H1 (cell line): ENCODE data around the gene NRP2. TPM values are rescaled to one million over a fixed set of nuclear protein-coding genes. Genes with fewer than 3 reads are reported as not detected.

Experiments
- CTCF ChIA-PET: fragments of 300-600 bp; sonication (Branson Sonifier 250); formaldehyde crosslinking; loops from one replicate; lab custom pipeline; 2021; ENCODE audit not compliant: partially characterized antibody; lab: Charles Lee
- POLR2A ChIA-PET: fragments of 300-600 bp; sonication (Branson Sonifier 250); formaldehyde crosslinking; loops from one replicate; lab custom pipeline; 2021; ENCODE audit warnings: inconsistent platforms; ENCODE audit not compliant: partially characterized antibody; lab: Charles Lee
- DNase-seq, 2 experiments: peaks; one replicate each; pipeline versions ENCODE4 v3.0.0 to v3.0.0-alpha.2; 2010 to 2022; ENCODE audit warnings: low spot score in 2 of 2, low read depth in 1 of 2, mixed read lengths in 1 of 2
- FAIRE-seq: peaks from 2 replicates; lab custom pipeline; 2011; peaks lifted over from hg19 to GRCh38; lab: Jason Lieb, UNC
- H2AFZ ChIP-seq: 2 replicates; pipeline ENCODE4 v1.8.1; 2012; ENCODE audit warnings: low read length, inconsistent platforms
- H2AK5ac ChIP-seq: 2 replicates; pipeline ENCODE4 v1.6.1; 2013; ENCODE audit warnings: low read depth, low read length
- H2BK120ac ChIP-seq: replicated peaks from 2 replicates; pipeline ENCODE3; 2013; ENCODE audit warnings: low read depth, low read length, inconsistent platforms
- H2BK12ac ChIP-seq: 2 replicates; pipeline ENCODE4 v1.6.1; 2013; ENCODE audit warnings: low read depth, low read length
- H2BK15ac ChIP-seq: 2 replicates; pipeline ENCODE4 v1.6.1; 2013; ENCODE audit warnings: low read length
- H2BK20ac ChIP-seq: 2 replicates; pipeline ENCODE4 v1.6.1; 2013; ENCODE audit warnings: low read length
- H2BK5ac ChIP-seq: 2 replicates; pipeline ENCODE4 v1.6.1; 2013; ENCODE audit warnings: low read depth, low read length
- H3K14ac ChIP-seq: 2 replicates; pipeline ENCODE4 v1.6.1; 2013; ENCODE audit warnings: inconsistent platforms; ENCODE audit not compliant: insufficient read length
- H3K18ac ChIP-seq: 2 replicates; pipeline ENCODE4 v1.6.1; 2013; ENCODE audit warnings: low read length; ENCODE audit errors: extremely low read depth
- H3K23ac ChIP-seq: 2 replicates; pipeline ENCODE4 v1.6.1; 2013; ENCODE audit warnings: inconsistent platforms; ENCODE audit not compliant: insufficient read length
- H3K23me2 ChIP-seq: 2 replicates; pipeline ENCODE4 v1.6.1; 2013; ENCODE audit warnings: low read depth, low read length
- H3K27ac ChIP-seq: 2 replicates; pipeline ENCODE4 v1.6.1; 2011; ENCODE audit warnings: low read depth, low read length, inconsistent platforms
- H3K27me3 ChIP-seq, 4 experiments: replicated peaks in 1 of 4; 1 replicate in 1 of 4; 2 replicates in 3 of 4; pipeline versions ENCODE4 v1.6.1 to v1.8.1; 2011 to 2013; ENCODE audit warnings: low read length in 3 of 4, mild to moderate bottlenecking in 3 of 4, inconsistent platforms in 2 of 4, mixed read lengths in 2 of 4, moderate library complexity in 1 of 4; ENCODE audit not compliant: control insufficient read depth in 3 of 4, insufficient read depth in 3 of 4; ENCODE audit errors: extremely low read depth in 1 of 4
- H3K36me3 ChIP-seq, 4 experiments: 2 replicates each; pipeline versions ENCODE4 v1.6.1 to v1.8.1; 2011 to 2013; ENCODE audit warnings: mild to moderate bottlenecking in 4 of 4, low read length in 3 of 4, moderate library complexity in 2 of 4, control low read depth in 1 of 4, inconsistent platforms in 1 of 4; ENCODE audit not compliant: insufficient read depth in 4 of 4, control insufficient read depth in 2 of 4
- H3K4ac ChIP-seq: replicated peaks from 2 replicates; pipeline ENCODE3; 2013; ENCODE audit warnings: low read length, low read depth, mixed read lengths, inconsistent platforms; ENCODE audit not compliant: insufficient read length
- H3K4me1 ChIP-seq, 4 experiments: replicated peaks in 1 of 4; 1 replicate in 1 of 4; 2 replicates in 3 of 4; pipeline versions ENCODE4 v1.6.1 to v1.8.1; 2011 to 2013; ENCODE audit warnings: low read length in 3 of 4, inconsistent platforms in 2 of 4, mixed read lengths in 1 of 4; ENCODE audit not compliant: insufficient read depth in 4 of 4, control insufficient read depth in 3 of 4
- H3K4me2 ChIP-seq, 2 experiments: 2 replicates each; pipeline versions ENCODE4 v1.6.1 to v1.8.1; 2011 to 2013; ENCODE audit warnings: low read depth in 2 of 2, low read length in 2 of 2, control low read depth in 1 of 2, inconsistent platforms in 1 of 2, mild to moderate bottlenecking in 1 of 2; ENCODE audit not compliant: insufficient read depth in 1 of 2
- H3K4me3 ChIP-seq, 4 experiments: fragments of 200-600, 300-600 bp in 1 of 4; sonication (generic), shearing (Covaris generic), sonication (Bioruptor Twin) in 1 of 4; 2 replicates each; pipeline versions ENCODE4 v1.5.1 to v1.8.1; 2011 to 2016; ENCODE audit warnings: low read length in 4 of 4, low read depth in 3 of 4, control low read depth in 2 of 4, inconsistent platforms in 2 of 4, mild to moderate bottlenecking in 2 of 4, mixed read lengths in 1 of 4, moderate library complexity in 1 of 4; ENCODE audit not compliant: insufficient read depth in 2 of 4; ENCODE audit errors: extremely low read depth in 1 of 4
- H3K56ac ChIP-seq: replicated peaks from 2 replicates; pipeline ENCODE3; 2013; ENCODE audit warnings: low read depth, mild to moderate bottlenecking, mixed read lengths, low read length, inconsistent platforms; ENCODE audit not compliant: insufficient read length
- H3K79me1 ChIP-seq: 2 replicates; pipeline ENCODE4 v1.6.1; 2013; ENCODE audit warnings: low read depth, low read length, control low read depth
- H3K79me2 ChIP-seq, 2 experiments: 2 replicates each; pipeline versions ENCODE4 v1.6.1 to v1.8.1; 2012 to 2013; ENCODE audit warnings: low read length in 2 of 2, mild to moderate bottlenecking in 2 of 2, inconsistent platforms in 1 of 2; ENCODE audit not compliant: insufficient read depth in 2 of 2, control insufficient read depth in 1 of 2
- H3K9ac ChIP-seq, 4 experiments: replicated peaks in 1 of 4; 1 replicate in 1 of 4; 2 replicates in 3 of 4; pipeline versions ENCODE4 v1.6.1 to v1.8.1; 2011 to 2013; ENCODE audit warnings: low read depth in 3 of 4, low read length in 3 of 4, control low read depth in 2 of 4, mild to moderate bottlenecking in 2 of 4, moderate library complexity in 2 of 4, inconsistent platforms in 1 of 4; ENCODE audit errors: extremely low read depth in 1 of 4
- H3K9me3 ChIP-seq, 2 experiments: 2 replicates each; pipeline versions ENCODE4 v1.6.1 to v1.8.1; 2012 to 2013; ENCODE audit warnings: mild to moderate bottlenecking in 2 of 2, moderate library complexity in 2 of 2, control low read depth in 1 of 2, inconsistent platforms in 1 of 2, low read depth in 1 of 2, low read length in 1 of 2, mixed read lengths in 1 of 2; ENCODE audit not compliant: insufficient read depth in 2 of 2
- H4K20me1 ChIP-seq, 2 experiments: replicated peaks in 1 of 2; 2 replicates each; pipeline versions ENCODE3 to v1.8.1; 2011 to 2013; ENCODE audit warnings: inconsistent platforms in 2 of 2, low read length in 2 of 2, mild to moderate bottlenecking in 1 of 2; ENCODE audit not compliant: insufficient read depth in 2 of 2, control insufficient read depth in 1 of 2
- H4K5ac ChIP-seq: 2 replicates; pipeline ENCODE4 v1.6.1; 2013; ENCODE audit warnings: low read length, low read depth, mixed read lengths, inconsistent platforms; ENCODE audit not compliant: insufficient read length
- H4K8ac ChIP-seq: 2 replicates; pipeline ENCODE4 v1.8.0; 2013; ENCODE audit warnings: mild to moderate bottlenecking, moderate library complexity, low read length, inconsistent platforms; ENCODE audit not compliant: insufficient read depth; ENCODE audit errors: extremely low read depth
- H4K91ac ChIP-seq: replicated peaks from 2 replicates; pipeline ENCODE3; 2013; ENCODE audit warnings: low read length, mixed read lengths, inconsistent platforms; ENCODE audit not compliant: insufficient read length
- BRCA1 ChIP-seq: IDR thresholded peaks from 2 replicates; pipeline ENCODE4 v1.6.1; 2012; ENCODE audit warnings: low read depth, low read length, improper control_type of control experiment
- GTF2F1 ChIP-seq: IDR thresholded peaks from 2 replicates; pipeline ENCODE4 v1.6.1; 2012; ENCODE audit warnings: low read depth, low read length, improper control_type of control experiment, borderline replicate concordance
- HDAC6 ChIP-seq: IDR thresholded peaks from one replicate; pipeline ENCODE4 v1.7.1; 2012; ENCODE audit warnings: low read depth, mild to moderate bottlenecking, inconsistent platforms, low read length, moderate library complexity
- NANOG ChIP-seq: IDR thresholded peaks from 2 replicates; pipeline ENCODE4 v1.6.1; 2011; ENCODE audit warnings: low read length, low read depth, mild to moderate bottlenecking, inconsistent platforms; ENCODE audit not compliant: insufficient read depth, poor library complexity, severe bottlenecking
- POLR2A ChIP-seq, 2 experiments: IDR thresholded peaks; 1 replicate in 1 of 2; 2 replicates in 1 of 2; pipeline ENCODE4 v1.6.1; 2011; ENCODE audit warnings: low read depth in 2 of 2, low read length in 2 of 2, mild to moderate bottlenecking in 2 of 2; ENCODE audit errors: control extremely low read depth in 1 of 2
- RAD21 ChIP-seq, 2 experiments: IDR thresholded peaks in 1 of 2; conservative IDR thresholded peaks in 1 of 2; 2 replicates each; pipeline ENCODE4 v1.6.1; 2011; ENCODE audit warnings: low read depth in 2 of 2, low read length in 2 of 2, improper control_type of control experiment in 1 of 2, inconsistent platforms in 1 of 2, mild to moderate bottlenecking in 1 of 2, moderate library complexity in 1 of 2
- SUZ12 ChIP-seq: fragments of 200-600 bp; sonication (generic); IDR thresholded peaks from 2 replicates; pipeline ENCODE4 v1.6.1; 2012; ENCODE audit warnings: mild to moderate bottlenecking, inconsistent platforms, low read length, moderate library complexity, mixed read lengths
- WGBS, 2 experiments: shearing (Covaris generic) in 1 of 2; methylation state at CpG; one replicate each; pipeline versions ENCODE4 v1.1.6 to v1.1.7; 2013 to 2015; ENCODE audit warnings: low lambda C conversion rate in 2 of 2, mixed read lengths in 2 of 2, inconsistent platforms in 1 of 2, low coverage in 1 of 2, missing lambda C conversion rate in 1 of 2; ENCODE audit not compliant: insufficient replicate concordance in 2 of 2, insufficient coverage in 1 of 2, insufficient read length in 1 of 2; ENCODE audit errors: extremely low coverage in 1 of 2, missing lambda C conversion rate in 1 of 2; 5-methylcytosine and 5-hydroxymethylcytosine counted together
- polyA plus RNA-seq, 7 experiments: library from polyadenylated mRNA; depleted of rRNA in 3 of 7; stranded (reverse) in 5 of 7; unstranded in 2 of 7; fragments of >200 nt in 5 of 7; fragments of 200-250 nt in 2 of 7; gene quantifications; 1 replicate in 5 of 7; 2 replicates in 1 of 7; 4 replicates in 1 of 7; pipeline versions ENCODE4 v1.2.1 to v1.2.3, GENCODE V29; 2011 to 2013; ENCODE audit warnings: missing spikeins in 2 of 7, mixed read lengths in 2 of 7
- total RNA-seq: library from RNA; stranded (reverse); fragmentation: NEBNext Ultra II Directional; extraction: Animal tissue kit (Norgen Biotek cat#: 25700); gene quantifications from 2 replicates; pipeline ENCODE4 v1.2.1, GENCODE V29; 2021
- TF ChIP-seq, protein P1 (sequence below): IDR thresholded peaks from 2 replicates; pipeline ENCODE4 v1.6.1; 2012; ENCODE audit warnings: inconsistent platforms

Gene NRP2
- total and polyA plus RNA-seq, 2 of the 8 experiments (the other 6 are each of a cell fraction or from before 2014, with no cell fraction given) = 32.0 to 37.8 TPM

DNA sequence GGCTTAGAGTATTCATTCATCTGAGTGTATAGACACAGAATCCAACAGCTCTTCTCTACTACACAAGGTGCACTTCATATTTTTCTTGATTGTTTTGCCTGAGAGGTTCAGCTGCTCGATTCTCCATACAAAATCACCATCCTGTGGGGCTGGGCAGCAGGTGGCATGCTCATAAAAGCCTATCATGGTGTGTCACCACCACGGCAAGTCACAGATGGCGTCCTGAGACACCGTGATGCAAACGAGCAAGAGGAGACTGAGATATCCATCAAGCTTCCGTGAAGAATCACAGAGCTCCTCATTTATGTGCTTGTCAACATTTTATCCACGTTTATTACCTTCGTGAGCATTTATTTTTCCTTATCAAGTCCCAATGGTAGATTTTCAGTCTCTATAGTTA, 22.4 kb upstream of the NRP2 start:
- Histone ChIP-seq H3K4me2 (no peak overlapping the region), H2AK5ac (no peak overlapping the region), H2BK15ac (no peak overlapping the region), H2BK120ac (no peak overlapping the region), H3K27me3 (peaks cover 0 to 1% (median 0%) of the 10 kb centered on the region in 4 experiments; a peak in 2 of 7 replicates), H2AFZ (no peak overlapping the region), H2BK20ac (no peak overlapping the region), H3K36me3 (no peaks in the 10 kb centered on the region; a peak in 1 of 8 replicates), H3K23ac (no peak overlapping the region), H3K27ac (no peak overlapping the region), H3K4me3 (no peak overlapping the region), H3K79me2 (no peaks in the 10 kb centered on the region), H4K5ac (no peak overlapping the region), H4K20me1 (no peaks in the 10 kb centered on the region), H3K79me1 (no peaks in the 10 kb centered on the region), H3K9me3 (no peaks in the 10 kb centered on the region), H2BK12ac (no peak overlapping the region), H3K14ac (no peak overlapping the region), H3K18ac (no peak overlapping the region), H3K56ac (no peak overlapping the region), H3K23me2 (no peaks in the 10 kb centered on the region), H4K8ac (no peak overlapping the region), H2BK5ac (no peak overlapping the region), H4K91ac (no peak overlapping the region), H3K4ac (no peak overlapping the region), H3K4me1 (peaks cover 0 to 4% (median 0%) of the 10 kb centered on the region in 4 experiments; a peak in 2 of 7 replicates), H3K9ac (no peak overlapping the region)
- CTCF ChIA-PET = interaction anchor here (0.8 to 3.6 kb wide), 5 partner anchors 13 to 337 kb away, joined by 3 to 18 read pairs (median 4); no protein-coding TSS in a partner anchor
- no peak for FAIRE-seq
- DNase-seq = peak in 1 of 2 experiments; percentile 10
- POLR2A ChIA-PET = no interaction called here
- WGBS, 2 experiments = 80% methylated on average over 8 of the region's 8 CpGs; no CpG with 5 or more reads in 1 of the 2 experiments
- TF ChIP-seq HDAC6 (no peak), SUZ12 (no peak), POLR2A (IDR thresholded peaks at IDR 0.05; ENCODE audit: control extremely low read depth in 1 of 2, low read depth in 2 of 2, low read length in 2 of 2) (no peak), NANOG (no peak), RAD21 (IDR thresholded peaks at IDR 0.05 in 1 of 2, conservative IDR thresholded peaks at IDR 0.05 in 1 of 2; ENCODE audit: low read depth in 2 of 2, low read length in 2 of 2) (no peak), BRCA1 (no peak), GTF2F1 (no peak)
- TF ChIP-seq, protein P1, sequence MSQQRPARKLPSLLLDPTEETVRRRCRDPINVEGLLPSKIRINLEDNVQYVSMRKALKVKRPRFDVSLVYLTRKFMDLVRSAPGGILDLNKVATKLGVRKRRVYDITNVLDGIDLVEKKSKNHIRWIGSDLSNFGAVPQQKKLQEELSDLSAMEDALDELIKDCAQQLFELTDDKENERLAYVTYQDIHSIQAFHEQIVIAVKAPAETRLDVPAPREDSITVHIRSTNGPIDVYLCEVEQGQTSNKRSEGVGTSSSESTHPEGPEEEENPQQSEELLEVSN = no peak
